Measurements from ENCODE around the gene PDLIM5.

The PDLIM5 gene

DNA sequence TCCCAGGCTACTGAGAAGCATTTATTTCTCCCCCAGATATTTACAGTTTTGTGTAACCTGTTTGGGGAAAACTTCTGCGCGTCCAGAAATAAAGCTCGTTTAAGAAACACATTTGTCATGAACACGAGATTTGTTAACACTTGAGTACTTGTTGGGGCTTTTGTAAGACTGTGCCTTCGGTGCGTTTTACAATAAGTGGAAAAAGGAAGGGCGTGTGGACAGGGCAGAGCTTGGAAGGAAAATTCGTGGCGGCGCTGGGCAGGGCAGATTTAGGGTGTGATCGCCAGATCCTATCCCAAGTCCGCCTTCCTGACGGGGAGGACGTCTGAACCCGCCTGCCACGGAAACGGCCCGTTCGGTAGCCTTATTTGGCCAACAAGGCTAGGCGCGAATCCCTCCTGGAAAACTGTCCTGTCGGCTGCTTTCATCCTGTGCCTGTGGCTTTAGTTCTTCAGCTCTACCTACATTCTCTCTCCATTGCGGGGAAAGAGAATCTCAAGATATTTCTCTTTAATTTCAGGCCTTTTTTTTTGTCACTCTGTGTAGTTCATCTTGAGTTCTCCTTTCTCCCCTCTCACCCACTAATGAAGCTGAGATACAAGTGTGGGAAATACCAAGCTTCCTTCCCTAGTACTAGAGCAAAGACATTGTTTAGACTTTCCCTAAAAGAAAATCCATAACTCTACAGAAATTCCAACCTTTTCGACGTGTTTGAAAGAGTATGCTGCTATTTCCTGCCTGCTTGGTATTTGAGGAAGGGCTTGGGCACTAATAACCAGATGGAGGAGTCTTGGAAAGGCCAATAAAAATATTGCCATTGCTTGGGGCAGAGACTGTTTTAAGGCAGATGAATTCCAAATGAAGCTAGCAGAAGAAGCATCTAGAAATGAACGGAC is 982 bp downstream of the PDLIM5 start:
- peak overlapping the region; percentile 91 for H3K9ac ChIP-seq (ENCODE audit: low read length)
- peak overlapping the region; percentile 90 to 95 for H3K4me3 ChIP-seq (ENCODE audit: low read depth in 1 of 2, low read length in 2 of 2)
- peaks cover 15% of the 10 kb centered on the region for H3K4me1 ChIP-seq (ENCODE audit: insufficient read depth, low read length)
- H3K9me3 ChIP-seq (ENCODE audit: low read length) = no peaks in the 10 kb centered on the region
- H3K27me3 ChIP-seq (ENCODE audit: control insufficient read depth in 1 of 2, insufficient read depth in 2 of 2, low read length in 2 of 2) = no peaks in the 10 kb centered on the region
- no peaks in the 10 kb centered on the region for H3K36me3 ChIP-seq (ENCODE audit: insufficient read depth, low read length)
- peak overlapping the region; percentile 99 for H3K27ac ChIP-seq (ENCODE audit: low read depth, low read length)

GRCh38 chr4:94453391-94453963 is 1.7 kb downstream of the PDLIM5 start:
- peak overlapping the region; percentile 91 for H3K9ac ChIP-seq (ENCODE audit: low read length)

DNA sequence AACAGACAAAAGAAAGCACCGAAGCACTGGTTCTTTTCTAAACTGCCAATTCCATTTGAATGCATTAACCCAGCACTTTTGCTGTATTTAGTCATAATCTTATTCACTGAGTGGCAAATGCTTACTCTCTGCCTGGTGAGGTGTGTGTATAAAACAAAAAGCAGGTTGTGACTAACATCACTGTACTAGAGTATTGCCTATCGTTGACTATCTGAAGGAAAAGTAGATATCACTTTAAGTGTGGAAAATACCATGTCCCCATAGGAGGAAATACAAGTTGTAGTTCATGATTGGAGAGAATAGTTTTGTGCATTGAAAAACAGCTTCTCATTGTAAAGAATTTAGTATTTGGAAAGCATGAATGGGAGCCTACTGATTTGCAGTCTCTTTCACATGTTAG is 2.7 kb downstream of the PDLIM5 start:
- no peak overlapping the region for H3K4me3 ChIP-seq (ENCODE audit: low read depth in 1 of 2, low read length in 2 of 2)
- peaks cover 23% of the 10 kb centered on the region for H3K4me1 ChIP-seq (ENCODE audit: insufficient read depth, low read length)
- H3K36me3 ChIP-seq (ENCODE audit: insufficient read depth, low read length) = no peaks in the 10 kb centered on the region
- no peak overlapping the region for H3K27ac ChIP-seq (ENCODE audit: low read depth, low read length)
- no peaks in the 10 kb centered on the region for H3K9me3 ChIP-seq (ENCODE audit: low read length)
- no peaks in the 10 kb centered on the region for H3K27me3 ChIP-seq (ENCODE audit: control insufficient read depth in 1 of 2, insufficient read depth in 2 of 2, low read length in 2 of 2)
- H3K9ac ChIP-seq (ENCODE audit: low read length) = no peak overlapping the region

More at GRCh38 chr4:94453391-94453963, 1.7 kb downstream of the PDLIM5 start:
- Histone ChIP-seq H3K36me3 (ENCODE audit: insufficient read depth, low read length) (no peaks in the 10 kb centered on the region), H3K4me1 (ENCODE audit: insufficient read depth, low read length) (peaks cover 19% of the 10 kb centered on the region), H3K9me3 (ENCODE audit: low read length) (no peaks in the 10 kb centered on the region), H3K27me3 (ENCODE audit: control insufficient read depth in 1 of 2, insufficient read depth in 2 of 2, low read length in 2 of 2) (no peaks in the 10 kb centered on the region), H3K27ac (ENCODE audit: low read depth, low read length) (peak overlapping the region; percentile 99), H3K4me3 (ENCODE audit: low read depth in 1 of 2, low read length in 2 of 2) (peak overlapping the region; percentile 90 to 95)

DNA sequence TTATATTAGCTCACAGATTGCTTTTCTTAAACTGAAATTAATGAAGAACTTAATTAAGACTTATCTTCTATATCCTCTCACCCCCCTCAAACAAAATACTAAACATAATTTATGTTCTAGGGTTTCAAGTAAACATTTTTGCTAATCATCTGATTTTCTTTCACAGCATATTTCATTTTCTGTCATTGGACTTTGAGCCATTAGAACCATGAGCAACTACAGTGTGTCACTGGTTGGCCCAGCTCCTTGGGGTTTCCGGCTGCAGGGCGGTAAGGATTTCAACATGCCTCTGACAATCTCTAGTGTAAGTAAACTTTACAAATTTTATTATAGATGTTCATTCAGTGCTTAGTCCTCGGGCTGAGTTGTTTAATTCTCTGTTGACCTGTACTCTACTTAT is 3.3 kb downstream of the PDLIM5 start:
- peaks cover 23% of the 10 kb centered on the region for H3K4me1 ChIP-seq (ENCODE audit: insufficient read depth, low read length)
- peak overlapping the region; percentile 19 for H3K27ac ChIP-seq (ENCODE audit: low read depth, low read length)
- H3K9ac ChIP-seq (ENCODE audit: low read length) = no peak overlapping the region
- no peaks in the 10 kb centered on the region for H3K27me3 ChIP-seq (ENCODE audit: control insufficient read depth in 1 of 2, insufficient read depth in 2 of 2, low read length in 2 of 2)
- H3K4me3 ChIP-seq (ENCODE audit: low read depth in 1 of 2, low read length in 2 of 2) = no peak overlapping the region
- H3K9me3 ChIP-seq (ENCODE audit: low read length) = no peaks in the 10 kb centered on the region
- H3K36me3 ChIP-seq (ENCODE audit: insufficient read depth, low read length) = no peaks in the 10 kb centered on the region

GRCh38 chr4:94457692-94458106 is 6.0 kb downstream of the PDLIM5 start:
- Histone ChIP-seq H3K27me3 (ENCODE audit: control insufficient read depth in 1 of 2, insufficient read depth in 2 of 2, low read length in 2 of 2) (no peaks in the 10 kb centered on the region), H3K9me3 (ENCODE audit: low read length) (no peaks in the 10 kb centered on the region), H3K4me3 (ENCODE audit: low read depth in 1 of 2, low read length in 2 of 2) (peak overlapping the region in 1 of 2 donors; percentile 16), H3K36me3 (ENCODE audit: insufficient read depth, low read length) (no peaks in the 10 kb centered on the region), H3K4me1 (ENCODE audit: insufficient read depth, low read length) (peaks cover 30% of the 10 kb centered on the region), H3K27ac (ENCODE audit: low read depth, low read length) (peak overlapping the region; percentile 25), H3K9ac (ENCODE audit: low read length) (no peak overlapping the region)

- no peak overlapping the region for H3K4me3 ChIP-seq (ENCODE audit: low read depth in 1 of 2, low read length in 2 of 2)
- H3K4me1 ChIP-seq (ENCODE audit: insufficient read depth, low read length) = peaks cover 35% of the 10 kb centered on the region
- no peaks in the 10 kb centered on the region for H3K36me3 ChIP-seq (ENCODE audit: insufficient read depth, low read length)
- H3K27ac ChIP-seq (ENCODE audit: low read depth, low read length) = peak overlapping the region; percentile 6
- H3K9me3 ChIP-seq (ENCODE audit: low read length) = no peaks in the 10 kb centered on the region
- H3K27me3 ChIP-seq (ENCODE audit: control insufficient read depth in 1 of 2, insufficient read depth in 2 of 2, low read length in 2 of 2) = no peaks in the 10 kb centered on the region
- no peak overlapping the region for H3K9ac ChIP-seq (ENCODE audit: low read length)
These were observed 6.9 kb downstream of the PDLIM5 start for GRCh38 chr4:94458682-94459081.

DNA sequence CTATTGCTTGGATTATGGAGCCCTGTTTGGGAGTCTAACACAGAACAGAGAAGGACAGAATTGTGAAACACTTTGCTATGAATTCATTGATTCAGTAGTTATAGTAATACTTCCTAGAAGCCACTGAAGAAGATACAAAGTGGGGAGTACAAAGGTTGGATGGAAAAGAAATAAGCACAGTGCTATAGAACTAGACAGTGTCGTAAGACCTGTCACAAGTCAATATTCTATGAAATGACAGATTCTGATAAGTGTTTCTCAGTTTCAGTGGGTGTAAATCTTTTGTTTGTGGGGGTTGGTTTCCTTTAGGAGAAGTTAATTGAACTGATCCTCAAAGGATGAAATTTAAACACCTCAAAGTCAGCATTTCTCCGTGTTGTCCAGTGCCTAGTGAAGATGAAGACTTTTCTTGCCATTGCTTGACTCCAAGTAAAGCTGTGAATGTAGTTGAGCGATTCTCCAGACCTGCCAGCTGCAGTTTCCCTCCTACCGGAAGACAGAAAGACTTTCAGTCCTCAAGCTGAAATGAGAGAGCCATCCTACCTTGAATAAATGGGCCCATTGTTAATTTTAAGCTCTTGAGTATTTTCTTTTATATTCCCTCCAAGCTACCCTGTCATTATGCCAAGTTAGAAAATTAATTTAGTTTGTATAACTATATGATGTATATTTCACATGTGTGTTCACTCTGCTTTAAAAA is 7.9 kb downstream of the PDLIM5 start:
- H3K4me3 ChIP-seq (ENCODE audit: low read depth in 1 of 2, low read length in 2 of 2) = no peak overlapping the region
- no peaks in the 10 kb centered on the region for H3K27me3 ChIP-seq (ENCODE audit: control insufficient read depth in 1 of 2, insufficient read depth in 2 of 2, low read length in 2 of 2)
- H3K9ac ChIP-seq (ENCODE audit: low read length) = no peak overlapping the region
- peaks cover 42% of the 10 kb centered on the region for H3K4me1 ChIP-seq (ENCODE audit: insufficient read depth, low read length)
- H3K36me3 ChIP-seq (ENCODE audit: insufficient read depth, low read length) = no peaks in the 10 kb centered on the region
- H3K9me3 ChIP-seq (ENCODE audit: low read length) = no peaks in the 10 kb centered on the region
- H3K27ac ChIP-seq (ENCODE audit: low read depth, low read length) = no peak overlapping the region

DNA sequence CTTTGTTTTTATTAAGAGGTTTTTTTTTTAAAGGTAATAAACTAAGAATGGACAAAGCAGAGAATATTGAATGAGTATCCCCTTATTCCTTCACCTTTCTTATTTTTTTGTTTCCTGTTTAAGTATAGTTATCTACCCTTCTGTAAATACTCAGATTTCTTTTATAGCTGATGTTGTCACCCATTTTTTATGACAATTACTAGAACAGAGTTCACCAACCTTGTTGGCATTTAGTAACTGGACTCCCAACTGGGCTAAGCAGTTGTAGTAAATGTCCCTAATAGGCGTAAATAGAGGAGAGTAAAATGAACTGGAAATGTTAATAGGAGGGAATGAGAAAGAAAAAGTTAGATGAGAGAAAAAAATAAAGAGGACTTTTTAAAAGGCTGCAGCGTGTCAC is 9.8 kb downstream of the PDLIM5 start:
- no peak overlapping the region for H3K27ac ChIP-seq (ENCODE audit: low read depth, low read length)
- no peaks in the 10 kb centered on the region for H3K36me3 ChIP-seq (ENCODE audit: insufficient read depth, low read length)
- H3K9me3 ChIP-seq (ENCODE audit: low read length) = no peaks in the 10 kb centered on the region
- H3K4me3 ChIP-seq (ENCODE audit: low read depth in 1 of 2, low read length in 2 of 2) = no peak overlapping the region
- H3K9ac ChIP-seq (ENCODE audit: low read length) = no peak overlapping the region
- peaks cover 45% of the 10 kb centered on the region for H3K4me1 ChIP-seq (ENCODE audit: insufficient read depth, low read length)
- no peaks in the 10 kb centered on the region for H3K27me3 ChIP-seq (ENCODE audit: control insufficient read depth in 1 of 2, insufficient read depth in 2 of 2, low read length in 2 of 2)

GRCh38 chr4:94462572-94462971 is 10.8 kb downstream of the PDLIM5 start:
- Histone ChIP-seq H3K4me1 (ENCODE audit: insufficient read depth, low read length) (peaks cover 46% of the 10 kb centered on the region), H3K9me3 (ENCODE audit: low read length) (no peaks in the 10 kb centered on the region), H3K4me3 (ENCODE audit: low read depth in 1 of 2, low read length in 2 of 2) (no peak overlapping the region), H3K27me3 (ENCODE audit: control insufficient read depth in 1 of 2, insufficient read depth in 2 of 2, low read length in 2 of 2) (no peaks in the 10 kb centered on the region), H3K27ac (ENCODE audit: low read depth, low read length) (no peak overlapping the region), H3K36me3 (ENCODE audit: insufficient read depth, low read length) (no peaks in the 10 kb centered on the region), H3K9ac (ENCODE audit: low read length) (no peak overlapping the region)

- no peak overlapping the region for H3K9ac ChIP-seq (ENCODE audit: low read length)
- no peaks in the 10 kb centered on the region for H3K27me3 ChIP-seq (ENCODE audit: control insufficient read depth in 1 of 2, insufficient read depth in 2 of 2, low read length in 2 of 2)
- H3K4me1 ChIP-seq (ENCODE audit: insufficient read depth, low read length) = peaks cover 45% of the 10 kb centered on the region
- H3K36me3 ChIP-seq (ENCODE audit: insufficient read depth, low read length) = no peaks in the 10 kb centered on the region
- H3K27ac ChIP-seq (ENCODE audit: low read depth, low read length) = no peak overlapping the region
- no peak overlapping the region for H3K4me3 ChIP-seq (ENCODE audit: low read depth in 1 of 2, low read length in 2 of 2)
- H3K9me3 ChIP-seq (ENCODE audit: low read length) = no peaks in the 10 kb centered on the region
These were observed 12.0 kb downstream of the PDLIM5 start for GRCh38 chr4:94463771-94464170.

DNA sequence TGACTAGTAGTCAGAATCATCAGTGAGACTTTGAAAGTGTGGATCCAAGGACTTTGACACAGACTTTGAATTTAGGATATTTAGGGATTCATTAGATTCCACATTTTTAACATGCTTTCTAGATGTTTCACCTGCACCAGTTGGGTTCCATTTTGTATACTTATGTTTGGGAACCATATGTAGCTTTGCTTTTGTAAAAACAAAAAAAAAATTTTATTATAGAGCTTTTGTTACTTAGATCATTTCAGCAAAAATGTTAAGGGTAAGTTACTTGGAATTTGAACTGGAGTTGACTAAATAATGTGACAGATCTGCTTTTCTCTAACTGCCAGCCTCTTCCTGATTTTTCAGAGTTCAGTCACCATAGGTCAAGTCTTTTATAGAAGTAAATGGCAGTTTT is 14.6 kb downstream of the PDLIM5 start:
- no peaks in the 10 kb centered on the region for H3K36me3 ChIP-seq (ENCODE audit: insufficient read depth, low read length)
- no peak overlapping the region for H3K27ac ChIP-seq (ENCODE audit: low read depth, low read length)
- no peak overlapping the region for H3K4me3 ChIP-seq (ENCODE audit: low read depth in 1 of 2, low read length in 2 of 2)
- no peak overlapping the region for H3K9ac ChIP-seq (ENCODE audit: low read length)
- H3K27me3 ChIP-seq (ENCODE audit: control insufficient read depth in 1 of 2, insufficient read depth in 2 of 2, low read length in 2 of 2) = no peaks in the 10 kb centered on the region
- peaks cover 46% of the 10 kb centered on the region for H3K4me1 ChIP-seq (ENCODE audit: insufficient read depth, low read length)
- H3K9me3 ChIP-seq (ENCODE audit: low read length) = no peaks in the 10 kb centered on the region
